ENCODE data around the gene MMP14.
"Not testable (repeated sequence)": the region's sequence is repeated elsewhere in the genome, so short reads cannot be mapped to it uniquely, and the experiment has no call there.

The MMP14 gene

DNA sequence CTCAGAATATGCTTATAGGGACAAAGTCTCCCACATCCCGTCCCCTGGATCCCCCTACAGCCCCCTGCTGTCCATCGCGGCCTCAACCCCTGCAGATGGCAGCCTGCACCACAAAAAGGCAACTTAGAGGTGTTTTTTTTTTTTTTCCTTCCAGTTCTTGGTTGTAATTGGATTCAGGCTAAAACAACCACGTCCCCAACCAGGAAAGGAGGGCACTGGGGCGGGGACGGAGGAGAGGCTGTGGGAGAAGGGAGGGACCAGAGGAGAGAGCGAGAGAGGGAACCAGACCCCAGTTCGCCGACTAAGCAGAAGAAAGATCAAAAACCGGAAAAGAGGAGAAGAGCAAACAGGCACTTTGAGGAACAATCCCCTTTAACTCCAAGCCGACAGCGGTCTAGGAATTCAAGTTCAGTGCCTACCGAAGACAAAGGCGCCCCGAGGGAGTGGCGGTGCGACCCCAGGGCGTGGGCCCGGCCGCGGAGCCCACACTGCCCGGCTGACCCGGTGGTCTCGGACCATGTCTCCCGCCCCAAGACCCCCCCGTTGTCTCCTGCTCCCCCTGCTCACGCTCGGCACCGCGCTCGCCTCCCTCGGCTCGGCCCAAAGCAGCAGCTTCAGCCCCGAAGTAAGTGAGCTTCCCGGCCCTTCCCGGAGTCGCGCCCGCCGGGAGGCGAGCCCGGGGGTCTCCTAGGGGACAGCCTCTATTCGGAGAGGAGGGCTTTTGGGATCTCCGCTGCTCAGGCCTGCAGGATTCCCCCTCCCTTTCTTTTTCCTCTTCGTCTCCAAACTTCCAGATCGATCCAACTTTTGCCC, at the start of gene MMP14:
Gene MMP14, plus strand, starts transcription at position 285 of the 813 bp plus-strand sequence. Its CDS starts 233 bp downstream, at position 518.
- peak; percentile 93 for DNase-seq

DNA sequence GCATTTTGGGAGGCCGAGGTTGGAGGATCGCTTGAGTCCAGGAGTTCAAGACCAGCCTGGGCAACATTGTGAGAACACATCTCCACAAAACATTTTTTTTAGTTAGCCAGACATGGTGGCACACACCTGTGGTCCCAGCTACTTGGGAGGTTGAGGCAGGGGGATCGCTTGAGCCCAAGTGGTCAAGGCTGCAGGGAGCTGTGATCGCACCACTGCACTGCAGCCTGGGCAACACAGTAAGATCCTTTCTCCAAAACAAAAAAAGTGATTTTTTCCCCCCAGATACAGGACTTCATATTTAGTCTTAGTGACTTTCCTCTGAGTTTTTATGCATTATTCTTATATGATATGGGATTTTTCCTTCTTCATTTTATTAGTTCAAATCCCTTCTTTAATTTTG, 49.7 kb upstream of the MMP14 start:
- DNase-seq = no peak

DNA sequence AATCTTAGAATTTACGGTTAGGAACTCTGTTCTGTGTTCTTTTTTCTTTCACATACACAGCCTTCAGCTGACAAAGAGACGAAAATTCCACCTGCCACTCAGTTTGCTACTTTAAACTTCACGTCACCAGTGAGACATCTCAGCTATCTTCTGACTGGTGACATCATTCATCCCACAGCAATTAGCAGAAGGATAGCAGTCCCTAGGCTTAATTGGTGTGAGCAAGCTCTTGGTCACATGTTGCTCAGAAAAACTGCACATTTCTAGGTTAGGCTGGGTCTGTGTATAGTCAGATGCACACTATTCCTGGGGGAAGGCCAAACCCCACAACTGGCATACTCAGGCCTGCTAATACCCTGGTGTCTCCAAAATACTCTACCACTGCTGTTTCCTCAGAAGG, 45.1 kb upstream of the MMP14 start:
- DNase-seq = peak; percentile 68

DNA sequence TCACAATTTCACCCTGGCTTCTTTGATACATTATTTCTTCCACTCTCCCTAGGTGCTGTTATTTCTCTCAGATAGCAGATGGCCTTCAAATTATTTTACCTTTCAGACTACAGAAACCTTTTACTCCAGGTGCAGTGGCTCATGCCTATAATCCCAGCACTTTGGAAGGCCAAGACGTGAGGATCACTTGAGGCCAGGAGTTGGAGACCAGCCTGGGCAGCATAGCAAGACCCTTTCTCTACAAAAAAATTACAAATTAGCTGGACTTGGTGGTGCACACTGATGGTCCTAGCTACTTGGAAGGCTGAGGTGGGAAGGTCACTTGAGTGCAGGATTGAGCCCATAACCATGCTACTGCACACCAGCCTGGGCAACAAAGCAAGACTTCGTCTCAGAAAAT, 44.2 kb upstream of the MMP14 start:
- DNase-seq = no peak

DNA sequence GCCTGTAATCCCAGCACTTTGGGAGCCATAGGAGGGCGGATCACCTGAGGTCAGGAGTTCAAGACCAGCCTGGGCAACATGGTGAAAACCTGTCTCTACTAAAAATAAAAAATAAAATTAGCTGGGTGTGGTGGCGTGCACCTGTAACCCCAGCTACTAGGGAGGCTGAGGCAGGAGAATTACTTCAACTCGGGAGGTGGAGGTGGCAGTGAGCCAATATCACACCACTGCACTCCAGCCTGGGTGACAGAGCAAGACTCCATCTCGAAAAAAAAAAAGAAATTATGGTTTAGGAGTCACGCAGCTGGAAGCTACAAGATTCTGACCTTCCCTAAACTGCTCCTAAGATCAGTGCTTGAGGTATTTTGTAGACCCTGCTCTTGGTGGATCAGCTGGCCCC, 42.8 kb upstream of the MMP14 start:
- DNase-seq = not testable (repeated sequence)

DNA sequence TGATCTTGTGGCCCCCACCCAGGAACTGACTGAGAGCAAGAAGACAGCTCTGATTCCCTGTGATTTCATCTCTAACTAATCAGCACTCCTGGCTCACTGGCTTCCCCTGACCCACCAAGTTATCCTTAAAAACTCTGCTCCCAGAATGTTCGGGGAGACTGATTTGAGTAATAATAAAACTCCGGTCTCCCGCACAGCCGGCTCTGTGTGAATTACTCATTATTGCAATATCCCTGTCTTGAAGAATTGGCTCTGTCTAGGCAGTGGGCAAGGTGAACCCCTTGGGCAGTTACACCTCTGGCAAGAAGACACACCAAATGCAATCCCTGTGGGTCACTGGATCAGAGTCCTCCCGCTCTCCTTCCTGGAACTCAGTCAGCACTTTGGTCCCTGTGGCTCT, 42.4 kb upstream of the MMP14 start:
- no peak for DNase-seq

DNA sequence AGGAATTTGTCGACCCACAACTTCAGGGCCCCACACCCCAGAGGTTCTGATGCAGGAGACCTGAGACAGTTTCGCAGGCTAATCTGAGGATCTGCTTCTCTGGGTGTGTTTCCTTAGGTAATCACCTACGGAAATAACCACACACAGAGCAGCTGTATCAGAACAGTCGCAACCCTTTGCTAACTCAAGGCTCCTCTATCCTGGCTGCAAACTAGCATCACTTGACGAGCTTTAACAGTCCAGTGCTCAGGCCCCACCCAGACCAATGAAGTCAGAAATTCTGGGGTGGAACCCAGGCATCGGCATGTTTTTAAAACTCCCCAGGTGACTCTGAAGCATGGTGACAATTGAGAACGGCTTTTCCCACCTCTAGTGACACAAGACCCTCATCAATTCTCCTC, 41.8 kb upstream of the MMP14 start:
- no peak for DNase-seq

DNA sequence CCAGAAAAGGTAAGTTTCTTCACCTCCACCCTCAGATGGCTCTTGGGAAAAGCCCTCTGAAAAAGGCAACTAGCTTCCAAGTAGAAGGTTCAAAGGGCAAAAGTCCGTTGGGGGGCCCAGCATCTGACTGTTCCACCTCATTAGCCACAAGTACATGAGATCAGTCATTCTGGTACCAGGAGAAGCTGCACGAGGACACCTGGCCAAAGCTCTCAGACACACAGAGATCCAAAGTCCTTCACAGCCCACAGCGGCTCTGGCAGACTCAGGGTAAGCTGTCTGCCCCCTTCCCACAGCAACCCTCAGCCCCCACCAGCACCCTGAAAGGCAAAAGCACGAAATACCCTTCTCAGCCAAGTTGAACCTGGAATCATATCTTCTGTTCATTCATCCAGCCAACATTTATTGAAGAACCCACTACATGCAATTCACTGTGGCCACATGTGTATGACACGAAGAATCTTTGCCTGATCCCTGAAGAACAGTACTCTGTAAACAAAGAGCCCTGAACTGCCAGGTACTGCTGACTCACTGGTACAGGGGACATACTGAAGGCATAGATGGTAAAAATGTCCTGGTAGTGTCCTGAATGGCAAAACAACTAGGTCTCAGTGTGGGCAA, 40.2 kb upstream of the MMP14 start:
- no peak for DNase-seq

DNA sequence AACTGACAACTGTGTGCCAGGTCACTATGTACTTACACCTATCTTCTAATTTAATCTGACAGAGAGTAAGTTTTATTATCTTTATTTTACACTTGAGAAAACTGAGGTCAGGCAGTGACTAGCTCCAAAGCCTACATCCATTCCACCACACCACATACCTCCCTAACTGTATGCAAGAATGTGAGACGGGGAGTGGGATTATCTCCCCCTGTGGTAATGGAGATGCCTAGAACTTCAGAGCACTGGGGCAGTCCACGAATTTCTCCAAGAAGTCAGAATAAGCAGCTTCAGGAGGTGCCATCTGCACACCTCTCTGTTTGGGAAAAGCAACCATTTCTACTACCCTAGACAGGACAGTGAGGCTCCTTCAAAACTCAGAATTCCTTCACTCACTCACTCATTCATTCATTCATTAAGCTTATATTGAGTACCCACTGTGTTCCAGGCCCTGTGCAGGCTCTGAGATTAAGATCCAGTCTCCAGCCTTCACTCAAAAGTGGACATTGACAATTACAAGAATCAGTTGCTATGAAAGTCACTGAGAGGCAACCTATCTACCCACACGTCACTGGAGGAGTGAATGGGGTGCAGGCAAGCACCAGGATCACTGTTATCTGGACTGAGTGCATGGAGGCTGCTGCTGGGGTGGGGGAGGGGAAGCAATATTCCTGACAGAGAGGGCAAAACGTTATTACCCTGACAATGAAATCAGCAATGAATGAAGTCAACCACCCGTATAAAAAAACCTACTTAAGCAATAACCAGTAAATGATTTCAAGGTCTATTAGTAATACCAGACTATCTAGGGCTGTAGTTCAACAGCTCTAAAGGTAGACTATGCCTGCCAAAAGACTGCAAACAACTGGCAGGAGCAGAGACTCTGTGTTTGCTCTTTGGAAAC, 39.1 kb upstream of the MMP14 start:
- no peak for DNase-seq

DNA sequence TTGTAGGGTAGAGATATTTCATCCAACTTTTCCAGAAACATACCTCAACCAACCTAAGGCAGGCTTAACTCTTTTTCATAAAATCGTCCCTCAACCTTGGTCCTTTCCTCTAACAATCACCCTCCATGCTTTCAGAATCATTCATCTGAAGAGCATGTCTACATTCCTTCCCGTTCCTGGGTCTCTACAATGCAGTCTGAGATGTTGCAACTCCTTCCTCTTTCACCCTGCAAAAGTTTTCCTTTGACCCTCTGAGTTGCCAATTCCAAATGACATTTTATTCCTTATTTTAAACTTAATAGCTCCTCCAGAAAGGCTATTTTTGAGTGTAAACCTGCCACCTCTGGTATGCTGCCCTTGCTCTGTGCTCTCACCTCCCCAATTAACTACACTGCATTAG, 37.9 kb upstream of the MMP14 start:
- no peak for DNase-seq

DNA sequence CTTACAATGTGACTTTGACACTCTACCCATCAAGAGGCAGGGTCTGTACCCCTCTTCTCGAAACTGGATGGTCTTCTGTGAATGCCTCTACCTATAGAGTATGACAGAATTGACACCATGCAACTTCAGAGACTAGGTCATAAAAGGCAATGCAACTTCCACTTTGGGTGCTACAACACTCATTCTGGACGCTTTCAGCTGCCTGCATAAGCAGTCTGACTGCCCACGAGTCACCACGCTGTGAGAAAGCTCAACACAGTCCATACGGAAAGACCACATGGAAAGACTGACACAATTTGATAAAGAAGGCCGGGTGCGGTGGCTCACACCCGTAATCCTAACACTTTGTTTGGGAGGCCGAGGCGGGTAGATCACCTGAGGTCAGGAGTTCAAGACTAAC, 36.0 kb upstream of the MMP14 start:
- DNase-seq = no peak

DNA sequence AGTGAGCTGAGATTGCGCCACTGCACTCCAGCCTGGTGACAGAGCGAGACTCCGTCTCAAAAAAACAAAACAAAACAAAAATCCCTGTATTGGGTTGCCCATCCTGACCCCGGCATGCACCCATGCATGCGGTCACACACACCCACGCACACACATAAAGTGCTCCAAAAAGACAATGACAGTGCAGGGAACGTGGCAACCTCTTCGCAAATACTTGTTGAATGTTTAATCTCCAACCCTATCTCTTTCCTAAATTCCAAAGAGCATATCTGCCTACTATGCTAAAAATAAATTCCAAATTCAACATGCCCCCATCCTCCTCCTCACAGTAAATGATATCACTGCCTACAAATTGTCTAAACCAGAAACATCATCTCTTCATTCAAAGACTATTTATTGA, 34.7 kb upstream of the MMP14 start:
- no peak for DNase-seq

DNA sequence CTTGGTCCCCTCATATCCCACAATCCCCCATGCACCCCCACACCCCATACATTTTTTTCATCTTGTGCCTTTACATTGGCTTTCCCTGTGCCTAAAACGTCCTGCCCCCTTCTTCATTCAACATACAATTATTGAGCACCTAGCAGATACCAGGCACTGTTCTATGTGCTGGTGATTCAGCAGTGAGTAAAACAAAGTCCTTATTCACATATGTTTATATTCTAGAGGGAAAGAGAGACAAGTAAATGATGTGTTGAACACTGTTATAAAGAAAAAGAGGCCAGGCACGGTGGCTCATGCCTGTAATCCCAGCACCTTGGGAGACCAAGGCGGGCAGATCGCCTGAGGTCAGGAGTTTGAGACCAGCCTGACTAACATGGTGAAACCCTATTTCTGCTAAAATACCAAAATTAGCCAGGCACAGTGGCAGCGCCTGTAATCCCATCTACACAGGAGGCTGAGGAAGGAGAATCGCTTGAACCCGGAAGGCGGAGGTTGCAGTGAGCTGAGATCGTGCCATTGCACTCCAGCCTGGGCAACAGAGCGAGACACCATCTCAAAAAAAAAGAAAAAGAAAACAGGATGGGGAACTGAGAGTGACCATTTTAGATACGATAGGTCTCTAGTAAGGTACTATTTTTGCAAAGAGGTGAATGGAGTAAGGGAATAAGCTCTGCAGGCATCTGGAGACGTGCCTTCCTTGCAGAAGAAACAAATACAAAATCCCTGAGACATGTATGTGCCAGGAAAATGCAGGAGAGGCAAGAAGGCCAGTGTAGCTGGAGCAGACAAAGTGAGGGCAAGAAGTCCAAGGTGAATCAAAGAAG, 33.3 kb upstream of the MMP14 start:
- DNase-seq = no peak

DNA sequence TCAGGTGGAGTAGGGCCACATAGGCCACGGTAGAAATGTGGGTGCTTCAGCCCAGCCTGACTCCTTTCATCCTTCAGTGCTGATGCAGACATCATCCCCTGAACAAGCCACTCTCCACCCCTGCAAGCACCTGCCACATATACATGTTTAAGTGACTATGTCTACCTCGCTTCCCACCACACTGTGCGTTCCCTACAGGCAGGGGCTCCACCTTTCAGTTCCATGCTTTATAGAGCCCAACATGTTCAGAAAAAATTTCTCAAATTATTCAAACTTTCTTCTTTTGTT, 32.8 kb upstream of the MMP14 start:
- no peak for DNase-seq

DNA sequence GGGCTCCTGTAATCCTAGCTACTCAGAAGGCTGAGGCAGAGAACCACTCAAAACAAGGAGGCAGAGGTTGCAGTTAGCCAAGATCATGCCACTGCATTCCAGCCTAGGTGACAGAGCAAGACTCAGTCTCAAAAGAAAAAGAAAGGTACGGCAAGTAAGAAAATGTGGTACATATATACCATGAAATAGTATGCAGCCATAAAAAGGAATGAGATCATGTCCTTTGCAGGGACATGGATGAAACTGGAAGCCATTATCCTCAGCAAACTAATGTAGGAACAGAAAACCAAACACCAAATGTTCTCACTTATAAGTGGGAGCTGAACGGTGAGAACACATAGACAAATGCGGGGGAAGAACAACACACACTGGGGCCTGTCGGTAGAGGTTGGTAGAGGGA, 31.1 kb upstream of the MMP14 start:
- not testable (repeated sequence) for DNase-seq

DNA sequence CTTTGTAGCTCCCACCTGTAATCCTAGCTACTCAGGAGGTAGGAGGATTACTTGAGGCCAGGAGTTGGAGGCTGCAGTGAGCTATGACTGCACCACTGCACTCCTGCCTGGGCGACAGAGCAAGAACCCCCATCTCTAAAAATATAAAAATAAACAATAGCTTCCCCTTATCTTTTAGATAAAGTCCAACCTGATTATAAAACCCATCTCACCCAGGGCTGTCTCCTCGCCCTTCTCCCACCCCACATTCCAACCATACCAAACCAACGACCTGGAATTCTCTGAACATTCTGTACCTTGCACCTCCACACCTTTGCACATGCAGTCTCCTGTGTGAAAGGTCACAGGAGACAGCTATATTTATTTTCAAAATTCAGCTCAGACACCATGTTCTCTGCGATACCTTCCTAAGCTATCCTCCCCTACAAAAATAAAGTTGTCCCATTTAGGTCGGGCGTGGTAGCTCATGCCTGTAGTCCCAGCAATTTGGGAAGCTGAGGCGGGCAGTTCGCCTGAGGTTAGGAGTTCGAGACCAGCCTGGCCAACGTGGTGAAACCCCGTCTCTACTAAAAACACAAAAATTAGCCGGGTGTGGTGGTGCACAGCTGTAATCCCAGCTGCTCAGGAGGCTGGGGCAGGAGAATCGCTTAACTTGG, 28.8 kb upstream of the MMP14 start:
- no peak for DNase-seq

DNA sequence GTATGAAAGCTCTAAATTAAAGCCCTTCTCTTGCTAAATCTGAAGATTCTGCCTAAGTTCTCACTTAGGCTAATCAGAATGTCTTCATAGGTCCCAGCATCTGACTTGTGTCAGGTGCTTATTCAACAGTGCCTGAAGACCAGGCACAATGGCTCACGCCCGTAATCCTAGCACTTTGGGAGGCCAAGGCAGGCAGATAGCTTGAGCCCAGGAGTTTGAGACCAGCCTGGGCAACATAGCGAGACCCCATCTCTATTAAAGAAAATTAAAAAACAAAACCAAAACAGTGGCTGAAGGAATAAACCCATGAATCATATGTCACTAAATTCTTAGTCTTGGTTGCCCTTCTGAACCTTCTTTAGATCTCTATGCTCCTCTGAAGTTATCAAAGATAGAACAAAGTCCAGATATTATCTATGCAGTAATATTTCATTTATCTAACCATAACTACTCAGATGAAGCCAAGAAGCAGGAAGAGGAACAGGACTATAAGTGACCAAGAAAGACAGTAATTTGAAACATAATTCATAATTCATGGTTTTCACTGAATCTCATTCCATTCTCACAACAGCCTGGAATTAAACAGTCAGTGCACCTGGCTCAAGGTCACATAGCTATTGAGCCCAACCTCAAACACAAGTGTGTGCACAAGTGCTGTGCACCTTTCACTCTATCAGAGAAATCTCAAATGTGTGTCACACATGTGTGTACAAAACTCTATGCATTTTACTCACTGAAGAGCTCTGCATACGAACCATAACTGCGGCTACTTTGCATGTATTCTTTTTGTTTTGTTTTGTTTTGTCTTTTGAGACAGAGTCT, 27.8 kb upstream of the MMP14 start:
- no peak for DNase-seq

DNA sequence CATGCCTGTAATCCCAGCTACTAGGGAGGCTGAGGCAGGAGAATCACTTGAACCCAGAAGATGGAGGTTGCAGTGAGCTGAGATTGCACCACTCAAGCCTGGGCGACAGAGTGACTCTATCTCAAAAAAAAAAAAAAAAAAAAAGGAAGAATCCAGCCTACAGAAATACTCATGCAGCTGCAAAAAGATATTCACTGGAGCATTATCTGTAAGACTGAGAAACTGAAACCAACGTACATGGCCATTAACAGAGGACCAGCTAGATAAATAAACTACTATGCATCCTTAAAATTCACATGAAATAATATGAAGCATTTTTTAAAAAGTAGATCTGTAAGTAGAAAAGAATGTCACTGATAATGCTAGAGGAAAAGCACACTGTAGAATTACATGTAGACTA, 24.7 kb upstream of the MMP14 start:
- no peak for DNase-seq

DNA sequence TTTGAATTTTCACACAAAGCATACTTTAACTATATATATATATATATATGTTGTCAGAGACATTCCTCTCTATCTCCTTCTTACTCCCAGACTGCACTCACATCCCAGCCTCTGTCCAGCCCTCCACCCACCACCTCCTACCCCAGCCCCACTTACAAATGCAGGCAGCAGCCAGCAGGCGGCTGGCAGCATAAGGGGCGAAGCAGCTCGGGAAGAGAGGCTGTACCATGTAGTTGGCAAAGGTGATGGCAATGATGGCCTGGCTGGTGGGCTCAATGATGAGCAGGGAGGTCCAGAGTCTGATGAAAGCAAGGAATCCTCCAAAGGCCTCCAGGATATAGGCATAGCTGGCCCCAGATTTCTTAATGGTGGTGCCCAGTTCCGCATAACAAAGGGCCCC, 23.6 kb upstream of the MMP14 start:
- DNase-seq = no peak

DNA sequence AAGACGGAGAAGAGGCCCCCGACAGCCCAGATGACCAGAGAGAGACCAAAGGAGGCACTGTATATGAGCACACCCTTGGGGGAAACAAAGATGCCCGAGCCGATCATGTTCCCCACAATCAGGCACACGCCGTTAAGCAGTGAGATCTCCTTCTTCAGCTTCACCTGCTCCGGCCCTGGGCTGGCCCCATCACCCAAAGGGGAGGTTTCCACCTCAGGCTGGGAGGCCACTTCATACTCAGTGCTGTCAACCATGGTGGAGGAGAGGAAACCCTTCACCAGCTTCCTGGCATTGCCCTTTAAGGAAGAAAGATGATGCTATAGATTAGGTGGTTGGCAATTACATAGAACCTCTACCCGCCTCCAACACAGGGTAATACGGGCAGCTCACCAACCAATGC, 23.2 kb upstream of the MMP14 start:
- DNase-seq = no peak

DNA sequence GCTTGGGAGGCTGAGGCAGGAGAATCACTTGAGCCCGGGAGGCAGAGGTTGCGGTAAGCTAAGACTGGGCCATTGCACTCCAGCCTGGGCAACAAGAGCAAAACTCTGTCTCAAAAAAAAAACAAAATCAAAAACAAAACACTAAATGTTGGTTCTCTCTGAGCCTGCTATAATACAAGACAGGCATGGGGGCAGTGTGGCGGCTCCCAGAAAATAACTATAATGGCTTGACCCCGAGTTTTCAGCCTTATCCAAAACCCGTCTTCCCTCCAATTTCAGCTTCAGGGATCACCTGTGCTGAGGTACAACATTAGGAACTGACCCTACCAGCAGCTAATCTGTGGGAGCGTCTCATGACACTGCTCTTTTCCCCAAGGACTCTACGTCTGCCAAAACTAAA, 22.0 kb upstream of the MMP14 start:
- DNase-seq = no peak

Measured in fibroblast of skin of right biceps (primary cell).